HCT116 (cell line): Measurements from ENCODE around the gene RET.

ENCODE experiments used
- CTCF ChIP-seq, 3 experiments: fragments of 200-600 bp in 1 of 3; sonication (generic) in 1 of 3; IDR thresholded peaks in 2 of 3; conservative IDR thresholded peaks in 1 of 3; 2 replicates each; pipeline ENCODE4 v1.5.1; 2012 to 2017; ENCODE audit warnings: low read depth in 2 of 3, low read length in 2 of 3, antibody characterized with exemption in 1 of 3, borderline replicate concordance in 1 of 3, control low read depth in 1 of 3, mild to moderate bottlenecking in 1 of 3, mixed read lengths in 1 of 3, mixed run types in 1 of 3, moderate library complexity in 1 of 3; ENCODE audit not compliant: insufficient read depth in 1 of 3
- EZH2 ChIP-seq: fragments of 200-600 bp; sonication (generic); IDR thresholded peaks from 2 replicates; pipeline ENCODE4 v1.6.1; 2017; ENCODE audit warnings: antibody characterized with exemption, mixed run types
- EZH2phosphoT487 ChIP-seq: fragments of 200-600 bp; IDR thresholded peaks from 2 replicates; pipeline ENCODE4 v1.6.1; 2018; ENCODE audit warnings: antibody characterized with exemption, borderline replicate concordance
- POLR2A ChIP-seq: IDR thresholded peaks from 2 replicates; pipeline ENCODE4 v1.7.0; 2011; ENCODE audit warnings: borderline replicate concordance; ENCODE audit not compliant: insufficient read depth, insufficient read length; ENCODE audit errors: extremely low read depth
- RAD21 ChIP-seq: IDR thresholded peaks from 2 replicates; pipeline ENCODE4 v1.6.1; 2012; ENCODE audit warnings: low read depth, mild to moderate bottlenecking
- REST ChIP-seq: IDR thresholded peaks from 2 replicates; pipeline ENCODE4 v1.6.1; 2012; ENCODE audit warnings: low read depth

- TF ChIP-seq RAD21 (no peak), CTCF (IDR thresholded peaks at IDR 0.05 in 2 of 3, conservative IDR thresholded peaks at IDR 0.05 in 1 of 3; ENCODE audit: borderline replicate concordance in 1 of 3, insufficient read depth in 1 of 3, low read depth in 2 of 3, low read length in 2 of 3) (no peak), POLR2A (no peak), EZH2 (no peak), EZH2phosphoT487 (no peak), REST (no peak)
Observed at GRCh38 chr10:43036481-43037428, 40.1 kb upstream of the RET start.
